CD4-positive, alpha-beta memory T cell (primary cell): ENCODE measurements around the gene PECR. TPM values are rescaled to one million over a fixed set of nuclear protein-coding genes. Genes with fewer than 3 reads are reported as not detected.

Experiments
- CTCF ChIA-PET: fragments of 350-600 bp; sonication (Branson Sonifier 250); formaldehyde crosslinking; loops from one replicate; lab custom pipeline; 2021; ENCODE audit warnings: inconsistent platforms; ENCODE audit not compliant: partially characterized antibody; lab: Charles Lee
- POLR2A ChIA-PET: fragments of 350-600 bp; sonication (Branson Sonifier 250); formaldehyde crosslinking; loops from one replicate; lab custom pipeline; 2021; ENCODE audit not compliant: partially characterized antibody; lab: Charles Lee
- DNase-seq, 5 donors: peaks; one replicate each; pipeline versions ENCODE4 v3.0.0 to v3.0.0-alpha.2; 2020 to 2022; ENCODE audit warnings: mixed read lengths in 1 of 5
- H3K27ac ChIP-seq: one replicate; pipeline ENCODE4 v1.7.0; 2013; ENCODE audit warnings: low read depth, low read length
- H3K27me3 ChIP-seq: 2 replicates; pipeline ENCODE4 v1.7.0; 2013; ENCODE audit warnings: mild to moderate bottlenecking, low read length, moderate library complexity; ENCODE audit not compliant: insufficient read depth
- H3K36me3 ChIP-seq: 2 replicates; pipeline ENCODE4 v1.7.0; 2013; ENCODE audit warnings: mild to moderate bottlenecking, low read length, moderate library complexity; ENCODE audit not compliant: insufficient read depth
- H3K4me1 ChIP-seq: 2 replicates; pipeline ENCODE4 v1.7.0; 2013; ENCODE audit warnings: mild to moderate bottlenecking, low read length, moderate library complexity; ENCODE audit not compliant: insufficient read depth
- H3K4me3 ChIP-seq, 2 donors: one replicate each; pipeline ENCODE4 v1.7.0; 2013; ENCODE audit warnings: low read length in 2 of 2, mild to moderate bottlenecking in 1 of 2
- H3K9me3 ChIP-seq, 2 donors: one replicate each; pipeline ENCODE4 v1.7.0; 2013; ENCODE audit warnings: low read length in 2 of 2, control low read depth in 1 of 2; ENCODE audit not compliant: control insufficient read depth in 1 of 2
- H3K27ac Mint-ChIP-seq, 7 donors: one replicate each; pipeline ENCODE4 v1.8.0; 2020 to 2021; ENCODE audit warnings: mixed read lengths in 7 of 7, mild to moderate bottlenecking in 6 of 7, inconsistent platforms in 3 of 7, moderate library complexity in 3 of 7
- H3K27me3 Mint-ChIP-seq, 2 donors: one replicate each; pipeline ENCODE4 v1.8.0; 2020 to 2021; ENCODE audit warnings: mixed read lengths in 2 of 2
- H3K36me3 Mint-ChIP-seq, 2 donors: one replicate each; pipeline ENCODE4 v1.8.0; 2020 to 2021; ENCODE audit warnings: mixed read lengths in 2 of 2, inconsistent platforms in 1 of 2, mild to moderate bottlenecking in 1 of 2
- H3K4me1 Mint-ChIP-seq, 4 donors: one replicate each; pipeline ENCODE4 v1.8.0; 2020 to 2021; ENCODE audit warnings: mixed read lengths in 4 of 4, mild to moderate bottlenecking in 1 of 4
- H3K4me3 Mint-ChIP-seq, 8 donors: one replicate each; pipeline ENCODE4 v1.8.0; 2020 to 2021; ENCODE audit warnings: mixed read lengths in 8 of 8, mild to moderate bottlenecking in 7 of 8, moderate library complexity in 6 of 8, inconsistent platforms in 3 of 8
- H3K9me3 Mint-ChIP-seq, 8 donors: one replicate each; pipeline ENCODE4 v1.8.0; 2020 to 2021; ENCODE audit warnings: mixed read lengths in 8 of 8, mild to moderate bottlenecking in 5 of 8, inconsistent platforms in 3 of 8, moderate library complexity in 1 of 8
- intact Hi-C: fragments of 100-400 bp; cut with micrococcal nuclease; formaldehyde crosslinking; loops from one replicate; pipeline ENCODE4 v1.15.1; 2023
- polyA plus RNA-seq, 2 donors: library from polyadenylated mRNA; unstranded; fragments of 300-500 nt; fragmentation: Illumina TruSeq; gene quantifications; one replicate each; pipeline ENCODE4 v1.2.3, GENCODE V29; 2021
- total RNA-seq, 2 experiments: library from RNA; stranded (reverse); gene quantifications; one replicate each; pipeline ENCODE4 v1.2.3, GENCODE V29; 2021

Gene PECR
- total and polyA plus RNA-seq, 4 experiments from 2014 or later, result 16.8 to 36.6 (median 25.6) TPM

GRCh38 chr2:216004697-216005283, 76.8 kb downstream of the PECR start:
- Mint-ChIP-seq H3K4me3 (peak overlapping the region in 1 of 8 donors; percentile 40), H3K4me1 (peaks cover 27 to 49% (median 37%) of the 10 kb centered on the region in 4 donors), H3K9me3 (no peaks in the 10 kb centered on the region), H3K27ac (peak overlapping the region in 6 of 7 donors; percentile 2 to 48 (median 18)), H3K27me3 (no peaks in the 10 kb centered on the region), H3K36me3 (peaks cover 0 to 4% of the 10 kb centered on the region in 2 donors)
- Histone ChIP-seq H3K36me3 (no peaks in the 10 kb centered on the region), H3K4me1 (peaks cover 39% of the 10 kb centered on the region), H3K27ac (no peak overlapping the region), H3K9me3 (no peaks in the 10 kb centered on the region), H3K4me3 (no peak overlapping the region), H3K27me3 (no peaks in the 10 kb centered on the region)
- intact Hi-C loops, result no loop called here
- CTCF ChIA-PET, result interaction anchor here (0.6 to 2.6 kb wide), 5 partner anchors 9 to 679 kb away, joined by 3 to 12 read pairs (median 5); partner anchors contain the start of gene MREG
- no peak for DNase-seq
- POLR2A ChIA-PET, result no interaction called here

- Mint-ChIP-seq H3K27me3 (no peaks in the 10 kb centered on the region), H3K36me3 (peaks cover 0 to 4% of the 10 kb centered on the region in 2 donors), H3K9me3 (no peaks in the 10 kb centered on the region), H3K27ac (peak overlapping the region in 5 of 7 donors; percentile 6 to 85 (median 66)), H3K4me3 (no peak overlapping the region), H3K4me1 (peaks cover 27 to 49% (median 37%) of the 10 kb centered on the region in 4 donors)
- H3K9me3 ChIP-seq, result no peaks in the 10 kb centered on the region
- no peaks in the 10 kb centered on the region for H3K36me3 ChIP-seq
- DNase-seq, result no peak
- POLR2A ChIA-PET, result no interaction called here
- no peaks in the 10 kb centered on the region for H3K27me3 ChIP-seq
- intact Hi-C loops, result no loop called here
- H3K4me3 ChIP-seq, result no peak overlapping the region
- no peak overlapping the region for H3K27ac ChIP-seq
- H3K4me1 ChIP-seq, result peaks cover 39% of the 10 kb centered on the region
- CTCF ChIA-PET, result interaction anchor here (2.6 kb wide), 1 partner anchor 19 kb away, joined by 12 read pairs; no protein-coding TSS in a partner anchor
These were observed 77.5 kb downstream of the PECR start for GRCh38 chr2:216003876-216004696.

- CTCF ChIA-PET, result interaction anchor here (1.0 to 2.2 kb wide), 3 partner anchors 9 to 19 kb away, joined by 3 to 4 read pairs (median 4); partner anchors contain the start of gene MREG
- H3K36me3 ChIP-seq, result no peaks in the 10 kb centered on the region
- H3K4me3 Mint-ChIP-seq, result peak overlapping the region in 3 of 8 donors; percentile 7 to 42 (median 21)
- H3K27ac Mint-ChIP-seq, result peak overlapping the region in 5 of 7 donors; percentile 48 to 81 (median 68)
- DNase-seq, result no peak
- no peak overlapping the region for H3K27ac ChIP-seq
- intact Hi-C loops, result no loop called here
- H3K27me3 ChIP-seq, result no peaks in the 10 kb centered on the region
- H3K9me3 Mint-ChIP-seq, result no peaks in the 10 kb centered on the region
- H3K4me1 ChIP-seq, result peaks cover 42% of the 10 kb centered on the region
- peaks cover 0 to 4% of the 10 kb centered on the region in 2 donors for H3K36me3 Mint-ChIP-seq
- H3K27me3 Mint-ChIP-seq, result no peaks in the 10 kb centered on the region
- H3K4me3 ChIP-seq, result no peak overlapping the region
- peaks cover 28 to 46% (median 38%) of the 10 kb centered on the region in 4 donors for H3K4me1 Mint-ChIP-seq
- POLR2A ChIA-PET, result interaction anchor here (0.7 kb wide), 1 partner anchor 14 kb away, joined by 3 read pairs; no protein-coding TSS in a partner anchor
- H3K9me3 ChIP-seq, result no peaks in the 10 kb centered on the region
These were observed 78.9 kb downstream of the PECR start for GRCh38 chr2:216002693-216003092.

GRCh38 chr2:216002101-216002678, 79.4 kb downstream of the PECR start:
- peaks cover under 1 to 9% of the 10 kb centered on the region in 2 donors for H3K36me3 Mint-ChIP-seq
- H3K4me1 Mint-ChIP-seq, result peaks cover 32 to 51% (median 42%) of the 10 kb centered on the region in 4 donors
- peak overlapping the region in 2 of 8 donors; percentile 6 to 7 for H3K4me3 Mint-ChIP-seq
- H3K9me3 Mint-ChIP-seq, result no peaks in the 10 kb centered on the region
- H3K4me3 ChIP-seq, result no peak overlapping the region
- H3K9me3 ChIP-seq, result no peaks in the 10 kb centered on the region
- ChIA-PET CTCF (interaction anchor here (1.0 to 2.2 kb wide), 3 partner anchors 10 to 20 kb away, joined by 3 to 4 read pairs (median 4); partner anchors contain the start of gene MREG), POLR2A (interaction anchor here (0.7 kb wide), 1 partner anchor 14 kb away, joined by 3 read pairs; no protein-coding TSS in a partner anchor)
- H3K27ac ChIP-seq, result no peak overlapping the region
- intact Hi-C loops, result no loop called here
- H3K36me3 ChIP-seq, result no peaks in the 10 kb centered on the region
- H3K4me1 ChIP-seq, result peaks cover 46% of the 10 kb centered on the region
- H3K27ac Mint-ChIP-seq, result peak overlapping the region in 5 of 7 donors; percentile 48 to 81 (median 68)
- no peaks in the 10 kb centered on the region for H3K27me3 Mint-ChIP-seq
- no peaks in the 10 kb centered on the region for H3K27me3 ChIP-seq
- DNase-seq, result no peak

- Histone ChIP-seq H3K4me3 (no peak overlapping the region), H3K4me1 (peaks cover 39% of the 10 kb centered on the region), H3K27me3 (no peaks in the 10 kb centered on the region), H3K9me3 (no peaks in the 10 kb centered on the region), H3K36me3 (no peaks in the 10 kb centered on the region), H3K27ac (no peak overlapping the region)
- Mint-ChIP-seq H3K27me3 (no peaks in the 10 kb centered on the region), H3K36me3 (peaks cover 1 to 10% of the 10 kb centered on the region in 2 donors), H3K4me3 (no peak overlapping the region), H3K9me3 (no peaks in the 10 kb centered on the region), H3K4me1 (peaks cover 25 to 45% (median 36%) of the 10 kb centered on the region in 4 donors), H3K27ac (peak overlapping the region in 1 of 7 donors; percentile 17)
- no peak for DNase-seq
- ChIA-PET CTCF (interaction anchor here (1.0 to 2.2 kb wide), 3 partner anchors 12 to 33 kb away, joined by 3 to 4 read pairs (median 4); partner anchors contain the start of gene MREG), POLR2A (no interaction called here)
- intact Hi-C loops, result no loop called here
These were observed 80.2 kb downstream of the PECR start for GRCh38 chr2:216001216-216002100.

GRCh38 chr2:215998636-215999035, 83.0 kb downstream of the PECR start:
- ChIA-PET CTCF (no interaction called here), POLR2A (no interaction called here)
- peaks cover 0 to 2% (median 0%) of the 10 kb centered on the region in 8 donors for H3K9me3 Mint-ChIP-seq
- peaks cover 4% of the 10 kb centered on the region for H3K36me3 ChIP-seq
- no peak overlapping the region for H3K27ac Mint-ChIP-seq
- no peak overlapping the region for H3K4me3 Mint-ChIP-seq
- no peak overlapping the region for H3K4me3 ChIP-seq
- H3K4me1 Mint-ChIP-seq, result peaks cover 9 to 20% (median 16%) of the 10 kb centered on the region in 4 donors
- H3K27me3 Mint-ChIP-seq, result no peaks in the 10 kb centered on the region
- peaks cover 18% of the 10 kb centered on the region for H3K4me1 ChIP-seq
- intact Hi-C loops, result no loop called here
- no peaks in the 10 kb centered on the region for H3K27me3 ChIP-seq
- DNase-seq, result no peak
- H3K36me3 Mint-ChIP-seq, result peaks cover 23 to 32% of the 10 kb centered on the region in 2 donors
- H3K9me3 ChIP-seq, result no peaks in the 10 kb centered on the region
- H3K27ac ChIP-seq, result no peak overlapping the region
